Measurements from ENCODE around the gene RAB31.

Gene RAB31

DNA sequence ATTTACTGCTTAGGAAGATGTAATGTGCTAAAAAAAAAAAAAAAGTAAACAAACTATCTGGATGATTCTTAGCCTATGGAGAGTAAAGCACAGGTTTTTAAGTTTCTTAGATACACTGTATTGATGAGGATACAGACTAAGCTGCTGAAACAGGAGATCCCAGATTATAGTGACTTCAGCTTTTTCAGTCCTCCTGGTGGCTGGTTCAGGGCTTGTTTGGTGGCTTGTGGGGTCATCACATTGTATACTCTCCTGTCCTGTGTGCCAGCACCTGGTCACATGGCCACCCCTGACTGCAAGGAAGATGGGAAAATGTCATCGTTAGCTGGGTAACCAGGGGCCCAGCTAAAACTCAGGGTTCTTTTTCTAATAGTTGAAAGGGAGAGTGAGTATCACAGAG lies 31.4 kb downstream of the RAB31 start:
- DNase-seq, result no peak

DNA sequence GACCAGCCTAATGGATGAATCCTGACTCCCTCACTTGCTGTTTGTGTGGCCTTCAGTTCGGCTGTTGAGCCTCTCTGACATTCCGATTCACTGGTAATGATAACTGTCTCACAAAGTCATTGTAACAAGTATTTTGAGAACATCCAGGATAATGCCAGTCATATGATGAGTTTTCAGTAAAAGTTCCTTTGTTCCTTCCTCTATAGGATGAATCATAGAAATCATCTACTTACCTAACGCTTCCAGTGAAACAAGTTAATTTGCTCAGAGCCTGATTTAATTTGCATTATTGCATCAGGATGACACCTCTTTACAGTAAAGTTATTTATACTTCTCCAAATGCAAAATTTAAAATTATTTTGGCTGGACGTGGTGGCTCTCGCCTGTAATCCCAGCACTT lies 32.0 kb downstream of the RAB31 start:
- DNase-seq, result no peak

DNA sequence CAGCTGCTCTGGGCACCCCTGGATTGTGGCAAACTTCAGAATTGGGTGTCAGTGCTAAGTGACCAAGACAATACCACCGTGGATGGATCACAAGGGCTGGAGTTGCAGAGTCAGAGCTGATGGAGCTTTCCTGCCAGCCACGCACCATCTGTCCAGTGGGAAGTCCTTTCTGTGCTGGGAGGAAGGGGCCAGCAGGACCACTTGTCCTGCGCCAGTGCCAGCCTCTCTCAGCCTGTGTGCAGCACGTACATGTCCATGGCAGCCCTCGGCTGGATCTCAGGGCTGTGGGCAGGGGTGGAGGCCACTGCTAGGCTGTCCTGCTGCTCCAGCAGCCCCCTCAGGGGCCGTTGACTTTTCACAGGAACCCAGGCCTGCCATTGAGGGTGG lies 33.3 kb downstream of the RAB31 start:
- no peak for DNase-seq

- no peak for DNase-seq
Measured at GRCh38 chr18:9741793-9742523, 33.9 kb downstream of the RAB31 start.

- DNase-seq, result no peak
Measured at GRCh38 chr18:9742524-9743131, 34.5 kb downstream of the RAB31 start.

- DNase-seq, result no peak
Measured at GRCh38 chr18:9743200-9744016, 35.3 kb downstream of the RAB31 start.

GRCh38 chr18:9746958-9747357 lies 38.9 kb downstream of the RAB31 start:
- DNase-seq, result no peak

- DNase-seq, result no peak
Measured at GRCh38 chr18:9749611-9750010, 41.5 kb downstream of the RAB31 start.

- DNase-seq, result no peak
Measured at GRCh38 chr18:9750112-9750511, 42.0 kb downstream of the RAB31 start.

DNA sequence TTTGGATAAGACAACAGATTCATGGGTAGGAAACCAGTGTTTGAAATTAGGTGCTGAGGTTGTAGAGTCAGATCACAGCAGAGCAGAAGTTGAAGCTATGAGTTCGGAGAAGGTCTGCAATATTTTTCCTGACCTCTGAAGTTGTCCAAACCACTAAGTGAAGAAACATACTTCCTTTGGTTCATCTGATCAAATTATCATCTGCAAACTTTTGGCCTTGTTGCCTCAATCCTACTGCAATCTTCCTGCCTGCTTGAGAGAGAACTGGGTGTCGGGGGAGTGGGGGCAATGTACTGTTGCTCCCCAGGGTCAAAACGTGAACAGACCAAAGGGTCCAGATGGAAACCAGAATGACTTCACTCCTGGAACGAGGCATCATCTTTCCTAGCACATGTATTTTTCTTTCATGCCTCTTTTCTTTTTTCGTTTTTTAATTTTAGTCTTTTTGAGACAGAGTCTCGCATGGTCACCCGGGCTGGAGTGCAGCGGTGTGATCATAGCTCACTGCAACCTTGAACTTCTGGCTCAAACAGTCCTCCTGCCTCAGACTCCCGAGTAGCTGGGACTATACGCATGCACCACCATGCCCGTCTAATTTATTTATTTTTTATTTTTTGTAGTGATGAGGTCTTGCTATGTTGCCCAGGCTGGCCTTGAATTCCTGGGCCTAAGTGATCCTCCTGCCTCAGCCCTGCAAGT lies 42.7 kb downstream of the RAB31 start:
- no peak for DNase-seq

DNA sequence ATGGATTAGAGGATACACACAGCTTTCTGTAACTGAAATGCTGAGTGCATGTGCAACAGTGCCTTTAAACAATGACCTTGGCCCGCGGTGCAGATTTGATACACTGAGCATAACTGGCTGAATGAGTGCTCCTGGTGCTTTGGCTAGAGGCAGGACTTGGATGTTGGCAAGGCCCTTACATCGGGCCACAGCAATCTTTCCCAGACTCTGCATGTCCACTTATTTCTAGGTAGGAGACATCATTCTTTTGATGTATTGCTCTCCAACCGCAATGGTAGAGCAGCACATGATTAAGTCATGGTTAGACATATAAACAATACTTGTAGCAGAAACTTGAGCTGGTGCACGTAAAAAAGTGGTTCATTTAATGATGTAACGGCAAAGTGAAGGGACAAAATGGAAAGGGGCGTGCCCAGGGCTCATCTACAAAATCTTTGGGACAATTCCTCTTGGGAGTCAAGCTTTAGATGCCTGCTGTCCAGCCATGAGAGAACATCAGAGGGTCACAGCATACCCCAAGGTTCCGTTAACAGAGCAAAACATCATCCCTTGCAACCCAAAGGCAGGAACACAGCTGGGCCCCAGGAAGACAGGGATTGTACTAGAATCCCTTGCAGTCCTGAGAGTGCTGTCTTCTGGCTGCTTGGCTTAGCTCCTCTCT lies 43.4 kb downstream of the RAB31 start:
- DNase-seq, result no peak

DNA sequence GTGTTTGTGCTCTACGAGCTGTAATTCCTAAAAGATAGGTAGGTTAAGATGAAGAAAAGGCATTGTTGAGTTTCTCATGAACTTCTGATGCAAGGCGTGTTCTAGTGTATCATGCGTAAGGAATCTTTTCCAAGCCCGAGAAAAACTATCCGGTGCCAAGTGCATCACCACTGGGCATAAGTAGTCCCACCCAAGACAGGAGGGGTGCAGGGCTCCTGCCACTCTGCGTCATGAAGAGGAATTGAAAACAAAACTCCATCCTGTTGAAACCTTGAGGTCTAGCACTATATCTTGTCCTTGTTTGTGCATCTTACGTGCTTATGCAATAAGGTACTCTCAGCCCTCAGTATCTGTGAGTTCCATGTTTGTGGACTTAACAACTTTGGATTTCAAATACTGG lies 45.7 kb downstream of the RAB31 start:
- no peak for DNase-seq

DNA sequence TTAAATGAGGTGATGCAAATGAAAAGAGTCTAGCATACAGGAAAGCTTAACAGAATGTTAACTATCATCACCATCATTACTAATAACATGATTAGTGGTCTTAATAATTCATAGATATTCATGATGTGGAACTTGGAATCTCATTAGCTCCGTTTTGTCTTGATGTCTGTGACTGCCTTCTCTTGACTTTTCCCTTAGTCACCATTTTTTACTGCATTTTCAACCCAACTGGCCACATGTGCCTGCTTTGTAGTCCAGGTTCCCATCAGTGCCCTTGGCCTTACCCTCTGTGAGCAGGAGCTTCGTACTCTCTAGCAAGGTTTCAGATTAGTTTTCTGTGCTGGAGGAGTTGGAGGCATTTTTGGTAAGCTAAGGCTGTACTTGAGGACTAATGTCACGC lies 47.0 kb downstream of the RAB31 start:
- DNase-seq, result no peak

- no peak for DNase-seq
Measured at GRCh38 chr18:9755615-9756014, 47.5 kb downstream of the RAB31 start.

- no peak for DNase-seq
Measured at GRCh38 chr18:9756271-9756932, 48.3 kb downstream of the RAB31 start.

DNA sequence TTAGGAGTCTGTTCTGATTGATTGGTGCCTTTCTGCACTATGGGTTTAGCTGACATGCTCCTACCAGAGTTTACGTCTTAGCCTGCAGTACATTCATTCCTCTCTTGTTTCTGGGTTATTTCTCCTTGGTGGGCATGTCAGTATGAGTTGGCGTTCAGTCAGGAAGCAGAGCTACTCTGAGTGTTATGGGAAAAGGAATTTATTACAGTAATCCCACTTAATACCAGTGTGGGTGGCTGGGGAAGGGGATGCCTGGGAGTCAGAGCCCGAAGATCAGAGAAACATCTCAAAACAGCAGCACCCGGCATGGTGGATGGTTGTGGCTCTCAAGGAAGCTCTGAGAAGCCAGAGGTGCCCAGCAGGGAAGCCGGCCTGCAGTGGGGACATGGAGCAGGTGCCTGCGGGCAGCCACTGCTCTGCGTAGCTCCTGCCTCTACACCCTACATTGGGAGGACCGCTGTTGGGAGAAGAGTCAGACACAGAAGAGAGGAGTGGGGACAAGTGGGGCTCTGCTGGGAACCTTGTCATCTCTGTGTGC lies 48.9 kb downstream of the RAB31 start:
- no peak for DNase-seq

- no peak for DNase-seq
Measured at GRCh38 chr18:9757827-9758621, 49.9 kb downstream of the RAB31 start.

DNA sequence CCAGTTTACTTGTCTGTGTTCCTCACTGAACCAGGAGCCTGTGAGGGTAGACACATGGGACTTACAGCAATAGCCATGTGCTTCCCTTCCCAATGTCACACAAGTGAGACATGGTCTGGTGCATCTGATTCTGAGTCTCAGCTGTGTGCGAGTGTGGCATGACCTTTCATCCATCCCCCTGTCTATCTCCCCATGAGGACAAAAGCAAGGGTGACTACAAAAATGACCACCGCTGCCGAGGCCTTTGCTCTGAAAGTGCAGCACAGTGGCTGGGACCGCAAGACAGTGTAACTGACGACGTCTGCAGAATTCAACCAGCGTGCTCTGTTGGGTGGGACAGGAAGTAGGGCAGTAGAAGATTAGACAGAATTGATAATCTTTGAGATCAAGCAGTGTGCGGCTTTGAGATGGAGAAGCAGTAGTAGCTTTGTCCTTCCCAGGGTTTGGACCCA lies 50.5 kb downstream of the RAB31 start:
- DNase-seq, result no peak

GRCh38 chr18:9760641-9761040 lies 52.5 kb downstream of the RAB31 start:
- DNase-seq, result no peak

DNA sequence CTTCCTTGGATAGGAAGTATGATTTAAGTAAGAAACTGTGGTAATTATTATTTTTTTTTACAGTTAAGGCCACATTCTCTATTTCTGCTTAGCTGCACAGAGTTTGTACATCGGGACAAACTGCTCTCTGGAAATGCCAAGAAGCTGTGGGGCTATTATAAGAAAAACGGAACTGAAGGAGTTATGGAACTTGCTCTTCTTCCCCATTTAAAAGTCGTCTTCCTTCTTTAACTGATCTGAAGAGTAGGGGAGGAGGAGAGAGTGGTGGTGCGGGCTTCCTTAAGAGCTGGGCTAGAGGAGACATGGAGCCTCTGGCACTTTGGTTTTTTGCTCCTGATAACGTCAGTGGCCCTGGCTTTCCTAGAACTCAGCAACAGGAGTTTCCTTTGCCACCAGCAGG lies 54.4 kb downstream of the RAB31 start:
- DNase-seq, result no peak

- DNase-seq, result no peak
Measured at GRCh38 chr18:9763157-9763556, 55.1 kb downstream of the RAB31 start.
